ENCODE results near the gene IL18R1.

Gene IL18R1

GRCh38 chr2:102335871-102336366 lies 19.7 kb upstream of the IL18R1 start:
- in situ Hi-C loops (cut with HindIII; ENCODE audit: low sequenced_read_pairs), result no loop called here
- no peak overlapping the region for H3K4me3 ChIP-seq (ENCODE audit: low read depth, low read length)
- no peak for DNase-seq (ENCODE audit: low read depth)

DNA sequence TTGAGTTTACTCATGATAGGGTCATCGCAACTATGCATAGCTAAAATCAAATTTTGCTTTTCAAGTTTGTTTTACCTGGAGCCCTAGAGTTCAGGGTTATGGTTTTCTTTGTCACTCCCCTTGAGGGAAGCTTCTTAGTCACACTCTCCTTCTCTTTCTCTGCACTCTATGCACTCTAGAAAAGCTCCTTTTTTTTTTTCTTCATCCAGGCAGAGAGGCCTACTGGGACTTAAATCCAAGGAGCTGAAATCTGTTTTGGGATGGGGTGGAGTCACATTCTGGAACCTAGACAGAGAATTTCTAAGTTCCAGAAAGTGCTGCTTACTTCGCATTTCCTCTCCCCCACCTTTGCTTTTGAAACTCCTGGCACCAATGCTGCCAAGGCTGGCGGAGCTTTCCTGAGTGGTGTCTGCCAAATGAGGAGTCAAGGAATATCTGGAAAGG lies 19.1 kb upstream of the IL18R1 start:
- TF ChIP-seq, protein P1, sequence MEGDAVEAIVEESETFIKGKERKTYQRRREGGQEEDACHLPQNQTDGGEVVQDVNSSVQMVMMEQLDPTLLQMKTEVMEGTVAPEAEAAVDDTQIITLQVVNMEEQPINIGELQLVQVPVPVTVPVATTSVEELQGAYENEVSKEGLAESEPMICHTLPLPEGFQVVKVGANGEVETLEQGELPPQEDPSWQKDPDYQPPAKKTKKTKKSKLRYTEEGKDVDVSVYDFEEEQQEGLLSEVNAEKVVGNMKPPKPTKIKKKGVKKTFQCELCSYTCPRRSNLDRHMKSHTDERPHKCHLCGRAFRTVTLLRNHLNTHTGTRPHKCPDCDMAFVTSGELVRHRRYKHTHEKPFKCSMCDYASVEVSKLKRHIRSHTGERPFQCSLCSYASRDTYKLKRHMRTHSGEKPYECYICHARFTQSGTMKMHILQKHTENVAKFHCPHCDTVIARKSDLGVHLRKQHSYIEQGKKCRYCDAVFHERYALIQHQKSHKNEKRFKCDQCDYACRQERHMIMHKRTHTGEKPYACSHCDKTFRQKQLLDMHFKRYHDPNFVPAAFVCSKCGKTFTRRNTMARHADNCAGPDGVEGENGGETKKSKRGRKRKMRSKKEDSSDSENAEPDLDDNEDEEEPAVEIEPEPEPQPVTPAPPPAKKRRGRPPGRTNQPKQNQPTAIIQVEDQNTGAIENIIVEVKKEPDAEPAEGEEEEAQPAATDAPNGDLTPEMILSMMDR (IDR thresholded peaks at IDR 0.05; ENCODE audit: low read depth, low read length, missing control alignments), result no peak
- no peak for DNase-seq (ENCODE audit: low read depth)
- in situ Hi-C loops (cut with HindIII; ENCODE audit: low sequenced_read_pairs), result no loop called here
- H3K4me3 ChIP-seq (ENCODE audit: low read depth, low read length), result no peak overlapping the region

More at GRCh38 chr2:102335871-102336366, 19.7 kb upstream of the IL18R1 start:
- TF ChIP-seq, protein P1 (IDR thresholded peaks at IDR 0.05; ENCODE audit: low read depth, low read length, missing control alignments), result no peak

- no peak for DNase-seq (ENCODE audit: low read depth)
- H3K4me3 ChIP-seq (ENCODE audit: low read depth, low read length), result no peak overlapping the region
- in situ Hi-C loops (cut with HindIII; ENCODE audit: low sequenced_read_pairs), result no loop called here
- TF ChIP-seq, protein P1 (IDR thresholded peaks at IDR 0.05; ENCODE audit: low read depth, low read length, missing control alignments), result no peak
Observed at GRCh38 chr2:102337012-102337411, 18.6 kb upstream of the IL18R1 start.

GRCh38 chr2:102337481-102338386 lies 17.9 kb upstream of the IL18R1 start:
- DNase-seq (ENCODE audit: low read depth), result no peak
- H3K4me3 ChIP-seq (ENCODE audit: low read depth, low read length), result no peak overlapping the region
- TF ChIP-seq, protein P1 (IDR thresholded peaks at IDR 0.05; ENCODE audit: low read depth, low read length, missing control alignments), result no peak
- in situ Hi-C loops (cut with HindIII; ENCODE audit: low sequenced_read_pairs), result no loop called here

DNA sequence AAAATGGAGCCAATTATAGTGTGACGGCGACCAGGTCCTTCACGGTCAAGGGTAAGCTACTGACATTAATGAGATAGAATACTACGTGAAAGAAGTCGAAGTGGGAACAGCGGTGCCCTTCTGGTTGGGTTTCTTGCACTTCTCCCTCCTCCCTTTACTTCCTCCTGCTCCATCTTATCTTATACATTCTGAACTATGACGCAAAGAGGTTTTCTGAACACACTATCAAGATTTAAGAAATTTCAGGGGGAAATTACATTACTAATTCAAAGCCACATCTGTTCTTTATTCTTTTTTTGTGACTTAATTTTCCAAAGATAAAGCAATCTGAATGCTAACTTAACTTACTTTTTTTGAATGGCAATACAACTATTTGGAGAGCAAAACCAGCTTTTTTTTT lies 14.8 kb upstream of the IL18R1 start:
- no peak overlapping the region for H3K4me3 ChIP-seq (ENCODE audit: low read depth, low read length)
- in situ Hi-C loops (cut with HindIII; ENCODE audit: low sequenced_read_pairs), result no loop called here
- no peak for DNase-seq (ENCODE audit: low read depth)
- TF ChIP-seq, protein P1 (IDR thresholded peaks at IDR 0.05; ENCODE audit: low read depth, low read length, missing control alignments), result no peak

- no peak overlapping the region for H3K4me3 ChIP-seq (ENCODE audit: low read depth, low read length)
- in situ Hi-C loops (cut with HindIII; ENCODE audit: low sequenced_read_pairs), result no loop called here
- TF ChIP-seq, protein P1 (IDR thresholded peaks at IDR 0.05; ENCODE audit: low read depth, low read length, missing control alignments), result peak; percentile 7
- no peak for DNase-seq (ENCODE audit: low read depth)
Observed at GRCh38 chr2:102342888-102343287, 12.7 kb upstream of the IL18R1 start.
